NCI-H526 treated with DMSO at 0.1 percent for 48 hours (cell line): Measurements from ENCODE around the gene MED22.
"Not testable (repeated sequence)": the region's sequence is repeated elsewhere in the genome, so short reads cannot be mapped to it uniquely, and the experiment has no call there.

Experiments used
- DNase-seq: peaks from one replicate; lab custom pipeline; 2025; lab: John Stamatoyannopoulos, UW

The MED22 gene

GRCh38 chr9:133304477-133305377 is 43.2 kb downstream of the MED22 start:
- DNase-seq, result no peak

GRCh38 chr9:133304158-133304470 is 43.8 kb downstream of the MED22 start:
- DNase-seq, result no peak

GRCh38 chr9:133303266-133304157 is 44.4 kb downstream of the MED22 start:
- no peak for DNase-seq

GRCh38 chr9:133301253-133302230 is 46.4 kb downstream of the MED22 start:
- no peak for DNase-seq

- not testable (repeated sequence) for DNase-seq
Measured at GRCh38 chr9:133299996-133300395, 47.9 kb downstream of the MED22 start.

DNA sequence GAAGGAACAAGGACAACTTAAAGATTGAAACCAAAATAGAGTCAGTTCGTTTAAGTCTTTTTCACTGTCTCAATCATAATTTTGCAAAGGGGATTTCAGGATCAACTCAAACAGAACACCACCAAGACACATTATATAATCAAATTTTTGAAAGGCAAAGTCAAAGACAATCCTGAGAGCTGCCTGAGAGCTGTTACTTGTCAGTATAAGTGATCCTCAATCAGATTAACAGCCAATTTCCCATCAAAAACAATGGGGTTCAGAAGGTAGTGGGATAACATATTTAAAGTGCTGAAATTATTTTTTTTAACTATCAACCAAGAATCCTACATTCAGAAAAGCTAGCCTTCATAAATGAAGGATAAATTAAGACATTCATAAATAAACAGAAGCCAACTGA is 53.7 kb downstream of the MED22 start:
- no peak for DNase-seq

DNA sequence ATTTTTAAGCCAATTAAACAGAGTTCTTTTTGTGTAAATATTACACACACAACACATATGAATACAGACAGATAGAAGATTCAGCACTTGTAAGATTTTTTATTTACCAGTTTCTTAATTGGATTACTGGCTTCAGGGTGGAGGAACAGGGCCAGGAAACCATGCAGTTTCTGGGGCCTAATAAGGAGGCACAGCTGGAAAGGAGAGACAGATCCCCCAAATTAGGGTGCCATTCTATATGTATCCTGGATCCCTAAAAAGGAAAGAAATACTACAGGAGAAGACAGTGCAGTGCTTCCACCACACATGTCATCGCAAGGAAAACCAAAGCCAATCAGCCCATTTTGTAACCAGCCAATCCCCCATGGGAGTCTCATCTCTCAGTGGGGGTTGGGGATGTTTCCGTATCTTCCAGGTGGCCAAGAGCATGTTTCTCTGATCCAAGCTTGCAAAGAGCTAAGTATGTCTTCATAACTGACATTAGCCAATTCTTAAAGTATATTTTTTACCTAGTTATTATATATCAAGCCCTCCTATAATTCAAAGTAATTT is 57.1 kb downstream of the MED22 start:
- DNase-seq, result no peak
